H1 (cell line): ENCODE measurements around the gene SNW1. TPM values are rescaled to one million over a fixed set of nuclear protein-coding genes. Genes with fewer than 3 reads are reported as not detected.

ENCODE experiments used
- CTCF ChIA-PET: fragments of 300-600 bp; sonication (Branson Sonifier 250); formaldehyde crosslinking; loops from one replicate; lab custom pipeline; 2021; ENCODE audit not compliant: partially characterized antibody; lab: Charles Lee
- POLR2A ChIA-PET: fragments of 300-600 bp; sonication (Branson Sonifier 250); formaldehyde crosslinking; loops from one replicate; lab custom pipeline; 2021; ENCODE audit warnings: inconsistent platforms; ENCODE audit not compliant: partially characterized antibody; lab: Charles Lee
- DNase-seq, 2 experiments: peaks; one replicate each; pipeline versions ENCODE4 v3.0.0 to v3.0.0-alpha.2; 2010 to 2022; ENCODE audit warnings: low spot score in 2 of 2, low read depth in 1 of 2, mixed read lengths in 1 of 2
- FAIRE-seq: peaks from 2 replicates; lab custom pipeline; 2011; peaks lifted over from hg19 to GRCh38; lab: Jason Lieb, UNC
- H2AFZ ChIP-seq: 2 replicates; pipeline ENCODE4 v1.8.1; 2012; ENCODE audit warnings: low read length, inconsistent platforms
- H2AK5ac ChIP-seq: 2 replicates; pipeline ENCODE4 v1.6.1; 2013; ENCODE audit warnings: low read depth, low read length
- H2BK120ac ChIP-seq: replicated peaks from 2 replicates; pipeline ENCODE3; 2013; ENCODE audit warnings: low read depth, low read length, inconsistent platforms
- H2BK12ac ChIP-seq: 2 replicates; pipeline ENCODE4 v1.6.1; 2013; ENCODE audit warnings: low read depth, low read length
- H2BK15ac ChIP-seq: 2 replicates; pipeline ENCODE4 v1.6.1; 2013; ENCODE audit warnings: low read length
- H2BK20ac ChIP-seq: 2 replicates; pipeline ENCODE4 v1.6.1; 2013; ENCODE audit warnings: low read length
- H2BK5ac ChIP-seq: 2 replicates; pipeline ENCODE4 v1.6.1; 2013; ENCODE audit warnings: low read depth, low read length
- H3K14ac ChIP-seq: 2 replicates; pipeline ENCODE4 v1.6.1; 2013; ENCODE audit warnings: inconsistent platforms; ENCODE audit not compliant: insufficient read length
- H3K18ac ChIP-seq: 2 replicates; pipeline ENCODE4 v1.6.1; 2013; ENCODE audit warnings: low read length; ENCODE audit errors: extremely low read depth
- H3K23ac ChIP-seq: 2 replicates; pipeline ENCODE4 v1.6.1; 2013; ENCODE audit warnings: inconsistent platforms; ENCODE audit not compliant: insufficient read length
- H3K23me2 ChIP-seq: 2 replicates; pipeline ENCODE4 v1.6.1; 2013; ENCODE audit warnings: low read depth, low read length
- H3K27ac ChIP-seq: 2 replicates; pipeline ENCODE4 v1.6.1; 2011; ENCODE audit warnings: low read depth, low read length, inconsistent platforms
- H3K27me3 ChIP-seq, 4 experiments: replicated peaks in 1 of 4; 1 replicate in 1 of 4; 2 replicates in 3 of 4; pipeline versions ENCODE4 v1.6.1 to v1.8.1; 2011 to 2013; ENCODE audit warnings: low read length in 3 of 4, mild to moderate bottlenecking in 3 of 4, inconsistent platforms in 2 of 4, mixed read lengths in 2 of 4, moderate library complexity in 1 of 4; ENCODE audit not compliant: control insufficient read depth in 3 of 4, insufficient read depth in 3 of 4; ENCODE audit errors: extremely low read depth in 1 of 4
- H3K36me3 ChIP-seq, 4 experiments: 2 replicates each; pipeline versions ENCODE4 v1.6.1 to v1.8.1; 2011 to 2013; ENCODE audit warnings: mild to moderate bottlenecking in 4 of 4, low read length in 3 of 4, moderate library complexity in 2 of 4, control low read depth in 1 of 4, inconsistent platforms in 1 of 4; ENCODE audit not compliant: insufficient read depth in 4 of 4, control insufficient read depth in 2 of 4
- H3K4ac ChIP-seq: replicated peaks from 2 replicates; pipeline ENCODE3; 2013; ENCODE audit warnings: low read length, low read depth, mixed read lengths, inconsistent platforms; ENCODE audit not compliant: insufficient read length
- H3K4me1 ChIP-seq, 4 experiments: replicated peaks in 1 of 4; 1 replicate in 1 of 4; 2 replicates in 3 of 4; pipeline versions ENCODE4 v1.6.1 to v1.8.1; 2011 to 2013; ENCODE audit warnings: low read length in 3 of 4, inconsistent platforms in 2 of 4, mixed read lengths in 1 of 4; ENCODE audit not compliant: insufficient read depth in 4 of 4, control insufficient read depth in 3 of 4
- H3K4me2 ChIP-seq, 2 experiments: 2 replicates each; pipeline versions ENCODE4 v1.6.1 to v1.8.1; 2011 to 2013; ENCODE audit warnings: low read depth in 2 of 2, low read length in 2 of 2, control low read depth in 1 of 2, inconsistent platforms in 1 of 2, mild to moderate bottlenecking in 1 of 2; ENCODE audit not compliant: insufficient read depth in 1 of 2
- H3K4me3 ChIP-seq, 4 experiments: fragments of 200-600, 300-600 bp in 1 of 4; sonication (generic), shearing (Covaris generic), sonication (Bioruptor Twin) in 1 of 4; 2 replicates each; pipeline versions ENCODE4 v1.5.1 to v1.8.1; 2011 to 2016; ENCODE audit warnings: low read length in 4 of 4, low read depth in 3 of 4, control low read depth in 2 of 4, inconsistent platforms in 2 of 4, mild to moderate bottlenecking in 2 of 4, mixed read lengths in 1 of 4, moderate library complexity in 1 of 4; ENCODE audit not compliant: insufficient read depth in 2 of 4; ENCODE audit errors: extremely low read depth in 1 of 4
- H3K56ac ChIP-seq: replicated peaks from 2 replicates; pipeline ENCODE3; 2013; ENCODE audit warnings: low read depth, mild to moderate bottlenecking, mixed read lengths, low read length, inconsistent platforms; ENCODE audit not compliant: insufficient read length
- H3K79me1 ChIP-seq: 2 replicates; pipeline ENCODE4 v1.6.1; 2013; ENCODE audit warnings: low read depth, low read length, control low read depth
- H3K79me2 ChIP-seq, 2 experiments: 2 replicates each; pipeline versions ENCODE4 v1.6.1 to v1.8.1; 2012 to 2013; ENCODE audit warnings: low read length in 2 of 2, mild to moderate bottlenecking in 2 of 2, inconsistent platforms in 1 of 2; ENCODE audit not compliant: insufficient read depth in 2 of 2, control insufficient read depth in 1 of 2
- H3K9ac ChIP-seq, 4 experiments: replicated peaks in 1 of 4; 1 replicate in 1 of 4; 2 replicates in 3 of 4; pipeline versions ENCODE4 v1.6.1 to v1.8.1; 2011 to 2013; ENCODE audit warnings: low read depth in 3 of 4, low read length in 3 of 4, control low read depth in 2 of 4, mild to moderate bottlenecking in 2 of 4, moderate library complexity in 2 of 4, inconsistent platforms in 1 of 4; ENCODE audit errors: extremely low read depth in 1 of 4
- H3K9me3 ChIP-seq, 2 experiments: 2 replicates each; pipeline versions ENCODE4 v1.6.1 to v1.8.1; 2012 to 2013; ENCODE audit warnings: mild to moderate bottlenecking in 2 of 2, moderate library complexity in 2 of 2, control low read depth in 1 of 2, inconsistent platforms in 1 of 2, low read depth in 1 of 2, low read length in 1 of 2, mixed read lengths in 1 of 2; ENCODE audit not compliant: insufficient read depth in 2 of 2
- H4K20me1 ChIP-seq, 2 experiments: replicated peaks in 1 of 2; 2 replicates each; pipeline versions ENCODE3 to v1.8.1; 2011 to 2013; ENCODE audit warnings: inconsistent platforms in 2 of 2, low read length in 2 of 2, mild to moderate bottlenecking in 1 of 2; ENCODE audit not compliant: insufficient read depth in 2 of 2, control insufficient read depth in 1 of 2
- H4K5ac ChIP-seq: 2 replicates; pipeline ENCODE4 v1.6.1; 2013; ENCODE audit warnings: low read length, low read depth, mixed read lengths, inconsistent platforms; ENCODE audit not compliant: insufficient read length
- H4K8ac ChIP-seq: 2 replicates; pipeline ENCODE4 v1.8.0; 2013; ENCODE audit warnings: mild to moderate bottlenecking, moderate library complexity, low read length, inconsistent platforms; ENCODE audit not compliant: insufficient read depth; ENCODE audit errors: extremely low read depth
- H4K91ac ChIP-seq: replicated peaks from 2 replicates; pipeline ENCODE3; 2013; ENCODE audit warnings: low read length, mixed read lengths, inconsistent platforms; ENCODE audit not compliant: insufficient read length
- CTCF ChIP-seq, 3 experiments: IDR thresholded peaks; 1 replicate in 2 of 3; 2 replicates in 1 of 3; pipeline versions ENCODE4 v1.5.1 to v1.6.1; 2011; ENCODE audit warnings: low read length in 3 of 3, mild to moderate bottlenecking in 3 of 3, inconsistent platforms in 2 of 3, low read depth in 1 of 3, moderate library complexity in 1 of 3; ENCODE audit not compliant: insufficient read depth in 1 of 3; ENCODE audit errors: control extremely low read depth in 1 of 3
- GTF2F1 ChIP-seq: IDR thresholded peaks from 2 replicates; pipeline ENCODE4 v1.6.1; 2012; ENCODE audit warnings: low read depth, low read length, improper control_type of control experiment, borderline replicate concordance
- JUN ChIP-seq: IDR thresholded peaks from 2 replicates; pipeline ENCODE4 v1.6.1; 2011; ENCODE audit warnings: low read depth, mild to moderate bottlenecking, improper control_type of control experiment, low read length
- RAD21 ChIP-seq, 2 experiments: IDR thresholded peaks in 1 of 2; conservative IDR thresholded peaks in 1 of 2; 2 replicates each; pipeline ENCODE4 v1.6.1; 2011; ENCODE audit warnings: low read depth in 2 of 2, low read length in 2 of 2, improper control_type of control experiment in 1 of 2, inconsistent platforms in 1 of 2, mild to moderate bottlenecking in 1 of 2, moderate library complexity in 1 of 2
- TCF12 ChIP-seq: IDR thresholded peaks from 2 replicates; pipeline ENCODE4 v1.6.1; 2011; ENCODE audit warnings: low read depth, mild to moderate bottlenecking, low read length
- ZNF274 ChIP-seq: IDR thresholded peaks from 2 replicates; pipeline ENCODE4 v1.7.0; 2012; ENCODE audit warnings: low read length, borderline replicate concordance; ENCODE audit errors: extremely low read depth
- WGBS, 2 experiments: shearing (Covaris generic) in 1 of 2; methylation state at CpG; one replicate each; pipeline versions ENCODE4 v1.1.6 to v1.1.7; 2013 to 2015; ENCODE audit warnings: low lambda C conversion rate in 2 of 2, mixed read lengths in 2 of 2, inconsistent platforms in 1 of 2, low coverage in 1 of 2, missing lambda C conversion rate in 1 of 2; ENCODE audit not compliant: insufficient replicate concordance in 2 of 2, insufficient coverage in 1 of 2, insufficient read length in 1 of 2; ENCODE audit errors: extremely low coverage in 1 of 2, missing lambda C conversion rate in 1 of 2; 5-methylcytosine and 5-hydroxymethylcytosine counted together
- polyA plus RNA-seq, 7 experiments: library from polyadenylated mRNA; depleted of rRNA in 3 of 7; stranded (reverse) in 5 of 7; unstranded in 2 of 7; fragments of >200 nt in 5 of 7; fragments of 200-250 nt in 2 of 7; gene quantifications; 1 replicate in 5 of 7; 2 replicates in 1 of 7; 4 replicates in 1 of 7; pipeline versions ENCODE4 v1.2.1 to v1.2.3, GENCODE V29; 2011 to 2013; ENCODE audit warnings: missing spikeins in 2 of 7, mixed read lengths in 2 of 7
- total RNA-seq: library from RNA; stranded (reverse); fragmentation: NEBNext Ultra II Directional; extraction: Animal tissue kit (Norgen Biotek cat#: 25700); gene quantifications from 2 replicates; pipeline ENCODE4 v1.2.1, GENCODE V29; 2021

Gene SNW1
- total and polyA plus RNA-seq, 2 of the 8 experiments (the other 6 are each of a cell fraction or from before 2014, with no cell fraction given): 13.2 to 79.2 TPM

- no peak for FAIRE-seq
- Histone ChIP-seq H3K79me1 (0 out of 2 replicates have a peak, but pooled peaks cover 5% of the 10 kb centered on the region), H2AFZ (no peak overlapping the region), H2BK15ac (no peak overlapping the region), H3K4me3 (no peak overlapping the region), H2BK20ac (no peak overlapping the region), H3K23ac (no peak overlapping the region), H3K27ac (no peak overlapping the region), H4K8ac (no peak overlapping the region), H3K4me1 (peaks cover 0 to 7% (median 1%) of the 10 kb centered on the region in 4 experiments; a peak in 3 of 7 replicates), H3K18ac (no peak overlapping the region), H3K9me3 (no peaks in the 10 kb centered on the region), H3K4ac (no peak overlapping the region), H2BK12ac (no peak overlapping the region), H3K4me2 (no peak overlapping the region), H2BK120ac (no peak overlapping the region), H4K20me1 (no peaks in the 10 kb centered on the region), H3K14ac (no peak overlapping the region), H4K91ac (no peak overlapping the region), H3K79me2 (0 out of 4 replicates have a peak, but pooled peaks cover 0 to 3% of the 10 kb centered on the region in 2 experiments), H3K27me3 (no peaks in the 10 kb centered on the region), H3K23me2 (peaks cover 5% of the 10 kb centered on the region; the same call in 1 of the 2 replicates), H2BK5ac (no peak overlapping the region), H3K56ac (no peak overlapping the region), H2AK5ac (no peak overlapping the region), H3K9ac (no peak overlapping the region), H3K36me3 (no peaks in the 10 kb centered on the region), H4K5ac (no peak overlapping the region)
- WGBS, 2 experiments: 46% methylated on average over 6 of the region's 6 CpGs; no CpG with 5 or more reads in 1 of the 2 experiments
- DNase-seq: peak in 1 of 2 experiments; percentile 84
- CTCF ChIA-PET: interaction anchor here (0.7 to 3.6 kb wide), 8 partner anchors 9 to 179 kb away, joined by 3 to 25 read pairs (median 4); partner anchors contain the start of gene SNW1
- TF ChIP-seq CTCF (IDR thresholded peaks at IDR 0.05; ENCODE audit: control extremely low read depth in 1 of 3, insufficient read depth in 1 of 3, low read depth in 1 of 3, low read length in 3 of 3): peak; percentile 51 to 80 (median 67)
- no peak for TF ChIP-seq ZNF274
- TF ChIP-seq TCF12: no peak
- no peak for TF ChIP-seq JUN
- peak; percentile 68 to 78 for TF ChIP-seq RAD21 (IDR thresholded peaks at IDR 0.05 in 1 of 2, conservative IDR thresholded peaks at IDR 0.05 in 1 of 2; ENCODE audit: low read depth in 2 of 2, low read length in 2 of 2)
- TF ChIP-seq GTF2F1: no peak
- POLR2A ChIA-PET: no interaction called here
Observed at GRCh38 chr14:77804592-77804991, 43.6 kb upstream of the SNW1 start.
